Measurements from ENCODE around the gene PLEKHA7. TPM values are rescaled to one million over a fixed set of nuclear protein-coding genes. Genes with fewer than 3 reads are reported as not detected.

Gene PLEKHA7
- total and polyA plus RNA-seq, 2 of the 13 experiments (the other 11 are each of a cell fraction or from before 2014, with no cell fraction given) = 17.5 to 18.7 TPM

GRCh38 chr11:16769386-16769785 lies 244.8 kb downstream of the PLEKHA7 start:
- BruUV-seq (replicated peaks) = no TSS peak
- H3K79me2 ChIP-seq (ENCODE audit: insufficient read depth, low read length) = no peaks in the 10 kb centered on the region
- H4K20me1 ChIP-seq (ENCODE audit: insufficient read depth, low read length) = no peaks in the 10 kb centered on the region
- FAIRE-seq (no peak), ATAC-seq (no peak), DNase-seq (ENCODE audit: low spot score) (no peak)
- no peak overlapping the region for H3K4me3 ChIP-seq (replicated peaks in 1 of 3; ENCODE audit: insufficient read depth in 1 of 3, low read depth in 2 of 3, low read length in 3 of 3)
- in situ Hi-C loops (cut with HindIII; ENCODE audit: extremely low pct_ligation_motif_present, low pct_unique_long_range_greater_than_20kb) = no loop called here
- WGBS (ENCODE audit: low lambda C conversion rate) = 94% methylated on average over 4 of the region's 4 CpGs
- no peak overlapping the region for H3K4me2 ChIP-seq (ENCODE audit: low read depth, low read length)
- H3K4me1 ChIP-seq (ENCODE audit: insufficient read depth, low read length) = peaks cover 22% of the 10 kb centered on the region
- no peak overlapping the region for H3K27ac ChIP-seq (ENCODE audit: extremely low read length, insufficient read depth, low read length)
- ChIA-PET POLR2A (no interaction called here), CTCF (ENCODE audit: low intra/inter-chr PET ratio, low total read pairs) (no interaction called here)
- H3K27me3 ChIP-seq (ENCODE audit: control insufficient read depth in 1 of 2, insufficient read depth in 2 of 2, low read length in 2 of 2) = no peaks in the 10 kb centered on the region
- no peak for TF ChIP-seq ZNF768 (CRISPR knock-in tag; IDR thresholded peaks at IDR 0.05)
- no peak for TF ChIP-seq BRD4 (CRISPR knock-in tag; IDR thresholded peaks at IDR 0.05)
- TF ChIP-seq CCAR2 (optimal IDR thresholded peaks at IDR 0.05; ENCODE audit: low read depth, low read length) = no peak
- no peak for TF ChIP-seq ZC3H4 (CRISPR knock-in tag; IDR thresholded peaks at IDR 0.05; ENCODE audit: borderline replicate concordance)
- no peak for TF ChIP-seq NFE2L2 (IDR thresholded peaks at IDR 0.05; ENCODE audit: low read length)
- TF ChIP-seq ZBTB26 (CRISPR knock-in tag; IDR thresholded peaks at IDR 0.05; ENCODE audit: borderline replicate concordance) = no peak
- TF ChIP-seq DNMT1 (CRISPR knock-in tag; IDR thresholded peaks at IDR 0.05) = no peak
- no peak for TF ChIP-seq PLSCR1 (CRISPR knock-in tag; IDR thresholded peaks at IDR 0.05; ENCODE audit: borderline replicate concordance)
- TF ChIP-seq, protein P1, sequence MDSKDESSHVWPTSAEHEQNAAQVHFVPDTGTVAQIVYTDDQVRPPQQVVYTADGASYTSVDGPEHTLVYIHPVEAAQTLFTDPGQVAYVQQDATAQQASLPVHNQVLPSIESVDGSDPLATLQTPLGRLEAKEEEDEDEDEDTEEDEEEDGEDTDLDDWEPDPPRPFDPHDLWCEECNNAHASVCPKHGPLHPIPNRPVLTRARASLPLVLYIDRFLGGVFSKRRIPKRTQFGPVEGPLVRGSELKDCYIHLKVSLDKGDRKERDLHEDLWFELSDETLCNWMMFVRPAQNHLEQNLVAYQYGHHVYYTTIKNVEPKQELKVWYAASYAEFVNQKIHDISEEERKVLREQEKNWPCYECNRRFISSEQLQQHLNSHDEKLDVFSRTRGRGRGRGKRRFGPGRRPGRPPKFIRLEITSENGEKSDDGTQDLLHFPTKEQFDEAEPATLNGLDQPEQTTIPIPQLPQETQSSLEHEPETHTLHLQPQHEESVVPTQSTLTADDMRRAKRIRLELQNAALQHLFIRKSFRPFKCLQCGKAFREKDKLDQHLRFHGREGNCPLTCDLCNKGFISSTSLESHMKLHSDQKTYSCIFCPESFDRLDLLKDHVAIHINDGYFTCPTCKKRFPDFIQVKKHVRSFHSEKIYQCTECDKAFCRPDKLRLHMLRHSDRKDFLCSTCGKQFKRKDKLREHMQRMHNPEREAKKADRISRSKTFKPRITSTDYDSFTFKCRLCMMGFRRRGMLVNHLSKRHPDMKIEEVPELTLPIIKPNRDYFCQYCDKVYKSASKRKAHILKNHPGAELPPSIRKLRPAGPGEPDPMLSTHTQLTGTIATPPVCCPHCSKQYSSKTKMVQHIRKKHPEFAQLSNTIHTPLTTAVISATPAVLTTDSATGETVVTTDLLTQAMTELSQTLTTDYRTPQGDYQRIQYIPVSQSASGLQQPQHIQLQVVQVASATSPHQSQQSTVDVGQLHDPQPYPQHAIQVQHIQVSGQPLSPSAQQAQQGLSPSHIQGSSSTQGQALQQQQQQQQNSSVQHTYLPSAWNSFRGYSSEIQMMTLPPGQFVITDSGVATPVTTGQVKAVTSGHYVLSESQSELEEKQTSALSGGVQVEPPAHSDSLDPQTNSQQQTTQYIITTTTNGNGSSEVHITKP (CRISPR knock-in tag; IDR thresholded peaks at IDR 0.05; ENCODE audit: low read depth) = no peak
- TF ChIP-seq ZNF251 (CRISPR knock-in tag; IDR thresholded peaks at IDR 0.05) = no peak
- TF ChIP-seq GMEB1 (CRISPR knock-in tag; IDR thresholded peaks at IDR 0.05; ENCODE audit: borderline replicate concordance) = no peak
- TF ChIP-seq MAF1 (CRISPR knock-in tag; IDR thresholded peaks at IDR 0.05; ENCODE audit: borderline replicate concordance) = no peak
- TF ChIP-seq SNAI1 (CRISPR knock-in tag; IDR thresholded peaks at IDR 0.05; ENCODE audit: borderline replicate concordance) = no peak
- TF ChIP-seq ZNF770 (CRISPR knock-in tag; IDR thresholded peaks at IDR 0.05) = no peak
- H3K9me3 ChIP-seq (ENCODE audit: low read length) = no peaks in the 10 kb centered on the region
- intact Hi-C loops (cut with micrococcal nuclease; ENCODE audit: unreplicated experiment) = no loop called here
- H2AFZ ChIP-seq (ENCODE audit: low read length) = no peak overlapping the region
- no peak overlapping the region for H3K9ac ChIP-seq (ENCODE audit: insufficient read depth, low read depth, low read length)
- H3K36me3 ChIP-seq (replicated peaks in 1 of 2; ENCODE audit: control insufficient read depth in 1 of 2, insufficient read depth in 2 of 2, low read length in 2 of 2) = no peaks in the 10 kb centered on the region
